K562 (cell line): ENCODE measurements around the gene PTPRR. TPM values are rescaled to one million over a fixed set of nuclear protein-coding genes. Genes with fewer than 3 reads are reported as not detected.

ENCODE experiments used
- ATAC-seq: fragments of 200-7000 bp; cut with Tn5 transposase; 3 replicates; pipeline ENCODE4 v1.9.1; 2020; ENCODE audit warnings: moderate library complexity
- BruUV-seq: library from RNA; stranded (reverse); fragments of 400-500 nt; replicated peaks from 2 replicates; lab custom pipeline; 2021; lab: Mats Ljungman, UMichigan
- CTCF ChIA-PET: fragments of 300-600 bp; formaldehyde crosslinking; extraction: SDS; loops from one replicate; lab custom pipeline; 2021; ENCODE audit warnings: low intra/inter-chr PET ratio; lab: Yijun Ruan, JAX
- POLR2A ChIA-PET: fragments of 300-600, 350-650 bp; sonication (Branson Sonifier 250); formaldehyde crosslinking; extraction: SDS; loops from one replicate; lab custom pipeline; 2021; ENCODE audit warnings: antibody characterized with exemption, inconsistent platforms; lab: Yijun Ruan, JAX
- DNase-seq, 4 experiments: peaks; one replicate each; pipeline versions ENCODE4 v3.0.0 to v3.0.0-alpha.2; 2011 to 2018; ENCODE audit warnings: low spot score in 3 of 4, mixed read lengths in 3 of 4; ENCODE audit errors: extremely low read depth in 1 of 4
- FAIRE-seq: peaks from 2 replicates; lab custom pipeline; 2011; peaks lifted over from hg19 to GRCh38; lab: Jason Lieb, UNC
- H2AFZ ChIP-seq: 2 replicates; pipeline ENCODE4 v1.6.0; 2011; ENCODE audit warnings: low read depth, low read length, control low read depth, inconsistent platforms
- H3K27ac ChIP-seq: fragments of 200-600 bp; 3 replicates; pipeline ENCODE4 v1.8.0; 2011; ENCODE audit warnings: low read depth, mild to moderate bottlenecking, control low read depth, inconsistent platforms, low read length, moderate library complexity, mixed read lengths; ENCODE audit errors: extremely low read depth
- H3K27me3 ChIP-seq, 2 experiments: fragments of 300-600 bp in 1 of 2; 2 replicates in 1 of 2; 3 replicates in 1 of 2; pipeline versions ENCODE4 v1.6.0 to v1.8.0; 2011; ENCODE audit warnings: inconsistent platforms in 2 of 2, low read length in 2 of 2, mild to moderate bottlenecking in 1 of 2, mixed read lengths in 1 of 2, moderate library complexity in 1 of 2; ENCODE audit not compliant: control insufficient read depth in 2 of 2, insufficient read depth in 2 of 2
- H3K36me3 ChIP-seq: fragments of 300-600 bp; 3 replicates; pipeline ENCODE4 v1.8.0; 2011; ENCODE audit warnings: mild to moderate bottlenecking, low read length, inconsistent platforms; ENCODE audit not compliant: control insufficient read depth, insufficient read depth
- H3K4me1 ChIP-seq, 2 experiments: fragments of 200-600 bp in 1 of 2; replicated peaks in 1 of 2; 2 replicates in 1 of 2; 3 replicates in 1 of 2; pipeline versions ENCODE4 v1.5.1 to v1.8.0; 2011; ENCODE audit warnings: inconsistent platforms in 2 of 2, low read length in 2 of 2, mild to moderate bottlenecking in 1 of 2, mixed read lengths in 1 of 2, moderate library complexity in 1 of 2; ENCODE audit not compliant: control insufficient read depth in 2 of 2, insufficient read depth in 2 of 2
- H3K4me2 ChIP-seq: 2 replicates; pipeline ENCODE4 v1.6.1; 2011; ENCODE audit warnings: low read length, control low read depth, inconsistent platforms, mixed read lengths; ENCODE audit not compliant: insufficient read depth
- H3K4me3 ChIP-seq: fragments of 200-600 bp; sonication (generic), shearing (Covaris generic); 2 replicates; pipeline ENCODE4 v1.5.1; 2016; ENCODE audit warnings: control low read depth, inconsistent platforms
- H3K79me2 ChIP-seq: fragments of 200-600 bp; 3 replicates; pipeline ENCODE4 v1.8.0; 2011; ENCODE audit warnings: low read length, inconsistent platforms; ENCODE audit not compliant: control insufficient read depth, insufficient read depth
- H3K9ac ChIP-seq, 2 experiments: 2 replicates each; pipeline versions ENCODE4 v1.6.0 to v1.6.1; 2011; ENCODE audit warnings: low read depth in 2 of 2, low read length in 2 of 2, control low read depth in 1 of 2, inconsistent platforms in 1 of 2, mild to moderate bottlenecking in 1 of 2, mixed read lengths in 1 of 2; ENCODE audit not compliant: insufficient read depth in 1 of 2
- H3K9me1 ChIP-seq: one replicate; pipeline ENCODE4 v1.6.0; 2011; ENCODE audit warnings: inconsistent platforms, mild to moderate bottlenecking, low read length, moderate library complexity; ENCODE audit not compliant: control insufficient read depth, insufficient read depth
- H3K9me3 ChIP-seq: replicated peaks from 2 replicates; pipeline ENCODE4 v1.5.1; 2011; ENCODE audit warnings: low read depth, low read length, inconsistent platforms; ENCODE audit not compliant: control insufficient read depth, insufficient read depth
- H4K20me1 ChIP-seq: replicated peaks from 2 replicates; pipeline ENCODE4 v1.6.1; 2011; ENCODE audit warnings: low read length, inconsistent platforms, mixed read lengths; ENCODE audit not compliant: control insufficient read depth, insufficient read depth
- ARHGAP35 ChIP-seq: fragments of 450-650 bp; IDR thresholded peaks from 2 replicates; pipeline ENCODE4 v1.6.1; 2018; ENCODE audit not compliant: partially characterized antibody
- ARNT ChIP-seq, 2 experiments: fragments of 450-650 bp; IDR thresholded peaks; 2 replicates each; pipeline ENCODE4 v1.6.1; 2016; ENCODE audit warnings: mild to moderate bottlenecking in 1 of 2
- CEBPZ ChIP-seq: fragments of 150-350 bp; IDR thresholded peaks from 2 replicates; pipeline ENCODE4 v1.6.1; 2014; ENCODE audit warnings: low read depth, mild to moderate bottlenecking, low read length, borderline replicate concordance
- CHD1 ChIP-seq: fragments of 200-600 bp; sonication (generic); IDR thresholded peaks from one replicate; pipeline ENCODE4 v1.6.1; 2012; ENCODE audit warnings: mild to moderate bottlenecking, moderate library complexity, low read length, inconsistent platforms
- FOXM1 ChIP-seq, 2 experiments: fragments of 450-650 bp in 1 of 2; sonication (generic) in 1 of 2; formaldehyde crosslinking in 1 of 2; IDR thresholded peaks; 2 replicates each; pipeline versions ENCODE4 v1.6.1 to v1.9.0; 2017 to 2022; ENCODE audit warnings: low read depth in 2 of 2, mild to moderate bottlenecking in 2 of 2, missing genetic modification reagents in 1 of 2, moderate library complexity in 1 of 2
- LARP7 ChIP-seq: fragments of 450-650 bp; IDR thresholded peaks from 2 replicates; pipeline ENCODE4 v1.6.1; 2016
- LCOR ChIP-seq: sonication (generic); formaldehyde crosslinking; IDR thresholded peaks from 2 replicates; pipeline ENCODE4 v1.8.0; 2022; ENCODE audit warnings: mild to moderate bottlenecking, missing genetic modification reagents
- NFATC3 ChIP-seq: fragments of 450-650 bp; IDR thresholded peaks from 2 replicates; pipeline ENCODE4 v1.6.1; 2017; ENCODE audit warnings: mild to moderate bottlenecking
- SIX5 ChIP-seq, 2 experiments: IDR thresholded peaks; 2 replicates each; pipeline ENCODE4 v1.6.1; 2011; ENCODE audit warnings: low read length in 2 of 2, borderline replicate concordance in 1 of 2, low read depth in 1 of 2, mild to moderate bottlenecking in 1 of 2, moderate library complexity in 1 of 2; ENCODE audit not compliant: insufficient read depth in 1 of 2
- ZBTB9 ChIP-seq: fragments of 450-650 bp; formaldehyde crosslinking; IDR thresholded peaks from 2 replicates; pipeline ENCODE4 v1.4.0; 2020; ENCODE audit warnings: mild to moderate bottlenecking, moderate library complexity
- ZFP30 ChIP-seq: fragments of 250-450 bp; sonication (Bioruptor Pico); IDR thresholded peaks from 2 replicates; pipeline ENCODE4 v1.8.0; 2022; ENCODE audit warnings: moderate library complexity, mild to moderate bottlenecking, inconsistent platforms, borderline replicate concordance
- ZNF212 ChIP-seq: fragments of 450-650 bp; formaldehyde crosslinking; IDR thresholded peaks from 2 replicates; pipeline ENCODE4 v1.4.0; 2020; ENCODE audit warnings: mild to moderate bottlenecking
- ZNF449 ChIP-seq: fragments of 250-450 bp; sonication (Bioruptor Pico); IDR thresholded peaks from 2 replicates; pipeline ENCODE4 v1.8.0; 2022; ENCODE audit warnings: moderate library complexity, mild to moderate bottlenecking, inconsistent platforms
- WGBS: fragments of 100-300 bp; shearing (Covaris generic); methylation state at CpG from one replicate; pipeline ENCODE4 v1.1.6; 2016; ENCODE audit warnings: low coverage, mixed read lengths; ENCODE audit not compliant: insufficient coverage; ENCODE audit errors: missing lambda C conversion rate; 5-methylcytosine and 5-hydroxymethylcytosine counted together
- in situ Hi-C: fragments of 300-500 bp; cut with MboI; formaldehyde crosslinking; loops from 4 replicates; pipeline ENCODE4 v1.15.0; 2018; ENCODE audit warnings: inconsistent platforms, mixed read lengths
- intact Hi-C: fragments of 100-400 bp; cut with micrococcal nuclease; formaldehyde crosslinking; loops from 2 replicates; pipeline ENCODE4 v1.14.2; 2022
- polyA plus RNA-seq, 8 experiments: library from polyadenylated mRNA; depleted of rRNA in 4 of 8; stranded (reverse) in 5 of 8; unstranded in 3 of 8; fragments of >200 nt; fragmentation: Nextera tagmentation in 2 of 8; fragmentation: Illumina TruSeq in 1 of 8; extraction: Ambion mirVana in 2 of 8; extraction: Trizol in 1 of 8; gene quantifications; 2 replicates each; pipeline versions ENCODE4 v1.2.1 to v1.2.3, GENCODE V29; 2011 to 2014; ENCODE audit warnings: inconsistent platforms in 1 of 8, missing spikeins in 1 of 8
- total RNA-seq, 7 experiments: library from RNA; depleted of rRNA in 6 of 7; stranded (reverse); fragments of >200 nt in 6 of 7; fragmentation: Illumina TruSeq in 2 of 7; extraction: Trizol in 2 of 7; gene quantifications; 2 replicates each; pipeline versions ENCODE4 v1.2.1 to v1.2.3, GENCODE V29; 2011 to 2021; ENCODE audit warnings: low replicate concordance in 1 of 7

The PTPRR gene
- total and polyA plus RNA-seq, 9 of the 15 experiments (the other 6 are each of a cell fraction or from before 2014, with no cell fraction given) = 6.6 to 41.7 (median 12.3) TPM

GRCh38 chr12:70963081-70963660 is 42.6 kb upstream of the PTPRR start (continued):
- TF ChIP-seq CEBPZ = no peak

GRCh38 chr12:70962226-70962794 is 41.8 kb upstream of the PTPRR start:
- intact Hi-C loops = no loop called here
- Histone ChIP-seq H3K27ac (no peak overlapping the region), H3K4me1 (no peaks in the 10 kb centered on the region; a peak in 1 of 5 replicates), H3K9me3 (no peaks in the 10 kb centered on the region), H2AFZ (no peak overlapping the region), H3K27me3 (no peaks in the 10 kb centered on the region), H3K36me3 (no peaks in the 10 kb centered on the region), H3K79me2 (no peaks in the 10 kb centered on the region), H3K4me3 (no peak overlapping the region), H3K4me2 (no peak overlapping the region), H3K9ac (no peak overlapping the region), H4K20me1 (no peaks in the 10 kb centered on the region), H3K9me1 (no peaks in the 10 kb centered on the region)
- ATAC-seq = no peak
- ChIA-PET CTCF (no interaction called here), POLR2A (no interaction called here)
- no peak for FAIRE-seq
- no peak for DNase-seq
- in situ Hi-C loops = no loop called here
- WGBS = 0% methylated on average over 2 of the region's 2 CpGs
- no TSS peak for BruUV-seq
- TF ChIP-seq LARP7 (no peak), ARHGAP35 (no peak), ZNF212 (CRISPR knock-in tag) (no peak), FOXM1 (IDR thresholded peaks at IDR 0.05; ENCODE audit: low read depth) (no peak), FOXM1 (CRISPR knock-in tag; IDR thresholded peaks at IDR 0.05; ENCODE audit: low read depth) (no peak), ZBTB9 (CRISPR knock-in tag) (no peak), NFATC3 (no peak), ZNF449 (CRISPR knock-in tag) (no peak), ARNT (IDR thresholded peaks at IDR 0.05) (no peak), LCOR (CRISPR knock-in tag) (no peak), CHD1 (no peak), SIX5 (IDR thresholded peaks at IDR 0.05; ENCODE audit: borderline replicate concordance in 1 of 2, insufficient read depth in 1 of 2, low read depth in 1 of 2, low read length in 2 of 2) (no peak), ZFP30 (no peak)
